Endothelial cell of umbilical vein (primary cell): ENCODE results near the gene CMSS1.

Experiments used
- CTCF ChIP-seq, 2 donors: IDR thresholded peaks; 1 replicate in 1 of 2; 2 replicates in 1 of 2; pipeline ENCODE4 v1.5.1; 2011; ENCODE audit warnings: low read length in 2 of 2, mild to moderate bottlenecking in 2 of 2, moderate library complexity in 2 of 2, control low read depth in 1 of 2, inconsistent platforms in 1 of 2, low read depth in 1 of 2; ENCODE audit not compliant: insufficient read depth in 1 of 2; ENCODE audit errors: extremely low read depth in 1 of 2
- FOS ChIP-seq: IDR thresholded peaks from 2 replicates; pipeline ENCODE4 v1.6.1; 2011; ENCODE audit warnings: mild to moderate bottlenecking, low read length, moderate library complexity, borderline replicate concordance; ENCODE audit not compliant: insufficient read depth

GRCh38 chr3:100048248-100048647, 230.6 kb downstream of the CMSS1 start:
- TF ChIP-seq CTCF (IDR thresholded peaks at IDR 0.05; ENCODE audit: extremely low read depth in 1 of 2, insufficient read depth in 1 of 2, low read depth in 1 of 2, low read length in 2 of 2) (no peak), FOS (no peak)
